ENCODE measurements around the gene THSD7B. TPM values are rescaled to one million over a fixed set of nuclear protein-coding genes. Genes with fewer than 3 reads are reported as not detected.

Gene THSD7B
- total and polyA plus RNA-seq, 10 of the 15 experiments (the other 5 are each of a cell fraction or from before 2014, with no cell fraction given), result 0.03 to 0.56 (median 0.28) TPM

- no peaks in the 10 kb centered on the region for H4K20me1 ChIP-seq (ENCODE audit: control insufficient read depth, insufficient read depth)
- ChIA-PET POLR2A (no interaction called here), RAD21 (ENCODE audit: unreplicated experiment) (no interaction called here), SMC1A (ENCODE audit: uncharacterized antibody, unreplicated experiment) (no interaction called here), CTCF (no interaction called here)
- BruUV-seq (replicated peaks), result no TSS peak
- FAIRE-seq (no peak), DNase-seq (ENCODE audit: low read depth, low spot score) (no peak), ATAC-seq (no peak)
- no peak overlapping the region for H3K27ac ChIP-seq (ENCODE audit: control insufficient read depth, insufficient read depth)
- H3K36me3 ChIP-seq (ENCODE audit: control insufficient read depth in 2 of 2, insufficient read depth in 2 of 2, low read length in 1 of 2), result no peaks in the 10 kb centered on the region
- no peaks in the 10 kb centered on the region for H3K4me1 ChIP-seq (ENCODE audit: control insufficient read depth, insufficient read depth, low read length)
- no peaks in the 10 kb centered on the region for H3K9me3 ChIP-seq (replicated peaks; ENCODE audit: control insufficient read depth, insufficient read depth, low read length)
- H3K27me3 ChIP-seq (replicated peaks in 1 of 2; ENCODE audit: control insufficient read depth in 2 of 2, insufficient read depth in 2 of 2, low read length in 1 of 2), result no peaks in the 10 kb centered on the region
- no peak overlapping the region for H3K9ac ChIP-seq (ENCODE audit: control insufficient read depth, insufficient read depth, low read length)
- no peak overlapping the region for H3K4me2 ChIP-seq (ENCODE audit: control insufficient read depth, insufficient read depth)
- 14% methylated on average over 9 of the region's 9 CpGs for WGBS (ENCODE audit: insufficient coverage, insufficient replicate concordance, low lambda C conversion rate, missing lambda C conversion rate)
- H2AFZ ChIP-seq (ENCODE audit: control insufficient read depth, low read depth, low read length), result no peak overlapping the region
- in situ Hi-C loops (cut with MboI), result no loop called here
- intact Hi-C loops (cut with micrococcal nuclease; ENCODE audit: unreplicated experiment), result no loop called here
- H3K79me2 ChIP-seq (ENCODE audit: control insufficient read depth, insufficient read depth, low read length), result no peaks in the 10 kb centered on the region
- no peak for TF ChIP-seq GABPA (IDR thresholded peaks at IDR 0.05; ENCODE audit: low read depth)
- TF ChIP-seq MYB (IDR thresholded peaks at IDR 0.05; ENCODE audit: borderline replicate concordance, low read depth, low read length), result no peak
- no peak overlapping the region for H3K4me3 ChIP-seq
Measured at GRCh38 chr2:136920652-136921333, 155.4 kb downstream of the THSD7B start.

GRCh38 chr2:136927156-136927555 is 161.8 kb downstream of the THSD7B start:
- WGBS (ENCODE audit: insufficient coverage, insufficient replicate concordance, low lambda C conversion rate, missing lambda C conversion rate), result 9% methylated on average over 3 of the region's 3 CpGs
- H3K4me1 ChIP-seq (ENCODE audit: control insufficient read depth, insufficient read depth, low read length), result no peaks in the 10 kb centered on the region
- no peaks in the 10 kb centered on the region for H3K36me3 ChIP-seq (ENCODE audit: control insufficient read depth in 2 of 2, insufficient read depth in 2 of 2, low read length in 1 of 2)
- POLR2A ChIA-PET, result no interaction called here
- no peaks in the 10 kb centered on the region for H4K20me1 ChIP-seq (ENCODE audit: control insufficient read depth, insufficient read depth)
- intact Hi-C loops (cut with micrococcal nuclease; ENCODE audit: unreplicated experiment) (no loop called here), in situ Hi-C loops (cut with MboI) (no loop called here)
- RAD21 ChIA-PET (ENCODE audit: unreplicated experiment), result no interaction called here
- no TSS peak for BruUV-seq (replicated peaks)
- H3K27ac ChIP-seq (ENCODE audit: control insufficient read depth, insufficient read depth), result no peak overlapping the region
- no peak overlapping the region for H3K4me2 ChIP-seq (ENCODE audit: control insufficient read depth, insufficient read depth)
- H3K4me3 ChIP-seq, result no peak overlapping the region
- H2AFZ ChIP-seq (ENCODE audit: control insufficient read depth, low read depth, low read length), result no peak overlapping the region
- SMC1A ChIA-PET (ENCODE audit: uncharacterized antibody, unreplicated experiment), result interaction anchor here (0.6 to 3.3 kb wide), 2 partner anchors 372 to 911 kb away, joined by 3 to 10 read pairs; no protein-coding TSS in a partner anchor
- H3K9me3 ChIP-seq (replicated peaks; ENCODE audit: control insufficient read depth, insufficient read depth, low read length), result no peaks in the 10 kb centered on the region
- CTCF ChIA-PET, result no interaction called here
- FAIRE-seq, result no peak
- no peak overlapping the region for H3K9ac ChIP-seq (ENCODE audit: control insufficient read depth, insufficient read depth, low read length)
- no peaks in the 10 kb centered on the region for H3K79me2 ChIP-seq (ENCODE audit: control insufficient read depth, insufficient read depth, low read length)
- no peaks in the 10 kb centered on the region for H3K27me3 ChIP-seq (replicated peaks in 1 of 2; ENCODE audit: control insufficient read depth in 2 of 2, insufficient read depth in 2 of 2, low read length in 1 of 2)
- no peak for ATAC-seq
- DNase-seq (ENCODE audit: low read depth, low spot score), result no peak
- no peak for TF ChIP-seq E2F4 (IDR thresholded peaks at IDR 0.05; ENCODE audit: low read depth, low read length)
- TF ChIP-seq MEF2B (IDR thresholded peaks at IDR 0.05; ENCODE audit: partially characterized antibody, poor library complexity, severe bottlenecking), result no peak
- TF ChIP-seq SMAD5 (IDR thresholded peaks at IDR 0.05; ENCODE audit: low read depth), result no peak
- TF ChIP-seq NR2C1 (IDR thresholded peaks at IDR 0.05), result no peak
- TF ChIP-seq ZNF687 (IDR thresholded peaks at IDR 0.05), result no peak
- no peak for TF ChIP-seq NR2F1 (conservative IDR thresholded peaks at IDR 0.05)
- no peak for TF ChIP-seq FOXK2 (IDR thresholded peaks at IDR 0.05)
- TF ChIP-seq PML (IDR thresholded peaks at IDR 0.05; ENCODE audit: low read length), result no peak
- no peak for TF ChIP-seq RAD51 (IDR thresholded peaks at IDR 0.05)
- no peak for TF ChIP-seq RUNX3 (IDR thresholded peaks at IDR 0.05; ENCODE audit: low read length)
- TF ChIP-seq SRF (IDR thresholded peaks at IDR 0.05; ENCODE audit: low read depth in 2 of 2, low read length in 2 of 2), result no peak
